MM.1S (cell line): ENCODE results near the gene ZBTB44.

Source experiments
- DNase-seq: peaks from one replicate; pipeline ENCODE4 v3.0.0-alpha.2; 2015
- H2AFZ ChIP-seq: fragments of 300-600 bp; sonication (generic); 2 replicates; pipeline ENCODE4 v1.6.0; 2016; ENCODE audit warnings: antibody characterized with exemption, low read length
- H3F3A ChIP-seq: fragments of 300-600 bp; sonication (generic); 2 replicates; pipeline ENCODE4 v1.6.1; 2016; ENCODE audit warnings: mild to moderate bottlenecking, antibody characterized with exemption, low read length, moderate library complexity, mixed read lengths; ENCODE audit not compliant: insufficient read depth
- H3K27ac ChIP-seq: fragments of 300-600 bp; sonication (generic); 2 replicates; pipeline ENCODE4 v1.5.1; 2016; ENCODE audit warnings: mild to moderate bottlenecking, low read length
- H3K27me3 ChIP-seq: fragments of 300-600 bp; sonication (generic); replicated peaks from 2 replicates; pipeline ENCODE4 v1.6.0; 2016; ENCODE audit warnings: low read length; ENCODE audit not compliant: insufficient read depth
- H3K36me3 ChIP-seq: fragments of 300-600 bp; sonication (generic); replicated peaks from 2 replicates; pipeline ENCODE4 v1.6.1; 2016; ENCODE audit warnings: mild to moderate bottlenecking, low read length, mixed read lengths; ENCODE audit not compliant: insufficient read depth
- H3K4me1 ChIP-seq: fragments of 300-600 bp; sonication (generic); 2 replicates; pipeline ENCODE4 v1.6.1; 2016; ENCODE audit warnings: low read length, mixed read lengths
- H3K4me2 ChIP-seq: fragments of 300-600 bp; sonication (generic); 2 replicates; pipeline ENCODE4 v1.6.0; 2016; ENCODE audit warnings: low read depth, low read length
- H3K4me3 ChIP-seq: fragments of 300-600 bp; sonication (generic); 2 replicates; pipeline ENCODE4 v1.5.1; 2016; ENCODE audit warnings: low read length, mixed read lengths
- H3K79me2 ChIP-seq: fragments of 300-600 bp; sonication (generic); 2 replicates; pipeline ENCODE4 v1.6.1; 2016; ENCODE audit warnings: mixed run types, low read length, mixed read lengths
- H3K9ac ChIP-seq: fragments of 300-600 bp; sonication (generic); 2 replicates; pipeline ENCODE4 v1.6.1; 2016; ENCODE audit warnings: low read length, mixed read lengths
- H3K9me2 ChIP-seq: fragments of 300-600 bp; sonication (generic); replicated peaks from 2 replicates; pipeline ENCODE4 v1.6.1; 2016; ENCODE audit warnings: mild to moderate bottlenecking, low read length, mixed read lengths; ENCODE audit not compliant: insufficient read depth
- H3K9me3 ChIP-seq: fragments of 300-600 bp; sonication (generic); replicated peaks from 2 replicates; pipeline ENCODE4 v1.6.1; 2016; ENCODE audit warnings: mild to moderate bottlenecking, low read length, mixed read lengths; ENCODE audit not compliant: insufficient read depth
- H4K20me1 ChIP-seq: fragments of 300-600 bp; sonication (generic); 2 replicates; pipeline ENCODE4 v1.6.1; 2016; ENCODE audit warnings: mild to moderate bottlenecking, low read length, moderate library complexity, mixed read lengths; ENCODE audit not compliant: insufficient read depth
- CTCF ChIP-seq: fragments of 300-600 bp; sonication (generic); IDR thresholded peaks from 2 replicates; pipeline ENCODE4 v1.5.1; 2016; ENCODE audit warnings: antibody characterized with exemption, low read length, mixed read lengths
- EZH2 ChIP-seq: fragments of 300-600 bp; sonication (generic); optimal IDR thresholded peaks from 2 replicates; pipeline ENCODE3; 2017; ENCODE audit warnings: low read depth, mild to moderate bottlenecking, antibody characterized with exemption, low read length, mixed read lengths
- EZH2phosphoT487 ChIP-seq: fragments of 300-600 bp; sonication (generic); IDR thresholded peaks from 2 replicates; pipeline ENCODE4 v1.6.1; 2018; ENCODE audit warnings: antibody characterized with exemption, low read length

Gene ZBTB44

GRCh38 chr11:130202818-130203689 lies 111.7 kb downstream of the ZBTB44 start:
- TF ChIP-seq CTCF = no peak
- no peak for TF ChIP-seq EZH2phosphoT487
- TF ChIP-seq EZH2 = no peak
- Histone ChIP-seq H3K9ac (no peak overlapping the region), H3F3A (no peaks in the 10 kb centered on the region), H3K27ac (no peak overlapping the region), H4K20me1 (no peaks in the 10 kb centered on the region), H3K36me3 (0 out of 2 replicates have a peak, but pooled peaks cover 2% of the 10 kb centered on the region), H3K27me3 (no peaks in the 10 kb centered on the region), H3K4me3 (no peak overlapping the region), H3K4me1 (no peaks in the 10 kb centered on the region), H3K4me2 (no peak overlapping the region), H3K9me3 (no peaks in the 10 kb centered on the region), H3K79me2 (no peaks in the 10 kb centered on the region), H3K9me2 (no peaks in the 10 kb centered on the region), H2AFZ (no peak overlapping the region)
- no peak for DNase-seq

GRCh38 chr11:130202009-130202817 lies 112.5 kb downstream of the ZBTB44 start:
- Histone ChIP-seq H3K27me3 (no peaks in the 10 kb centered on the region), H3K9ac (no peak overlapping the region), H3K4me3 (no peak overlapping the region), H2AFZ (no peak overlapping the region), H3K9me3 (no peaks in the 10 kb centered on the region), H3K4me1 (no peaks in the 10 kb centered on the region), H3K9me2 (no peaks in the 10 kb centered on the region), H4K20me1 (no peaks in the 10 kb centered on the region), H3K36me3 (0 out of 2 replicates have a peak, but pooled peaks cover 2% of the 10 kb centered on the region), H3K79me2 (no peaks in the 10 kb centered on the region), H3F3A (no peaks in the 10 kb centered on the region), H3K4me2 (no peak overlapping the region), H3K27ac (no peak overlapping the region)
- TF ChIP-seq CTCF (no peak), EZH2 (no peak), EZH2phosphoT487 (no peak)
- DNase-seq = no peak

- Histone ChIP-seq H2AFZ (no peak overlapping the region), H3K4me1 (no peaks in the 10 kb centered on the region), H3K4me3 (no peak overlapping the region), H3K79me2 (no peaks in the 10 kb centered on the region), H3K4me2 (no peak overlapping the region), H4K20me1 (no peaks in the 10 kb centered on the region), H3F3A (no peaks in the 10 kb centered on the region), H3K9ac (no peak overlapping the region), H3K9me2 (no peaks in the 10 kb centered on the region), H3K9me3 (no peaks in the 10 kb centered on the region), H3K36me3 (0 out of 2 replicates have a peak, but pooled peaks cover 2% of the 10 kb centered on the region), H3K27ac (no peak overlapping the region), H3K27me3 (no peaks in the 10 kb centered on the region)
- no peak for DNase-seq
- TF ChIP-seq CTCF (no peak), EZH2phosphoT487 (no peak), EZH2 (no peak)
Observed at GRCh38 chr11:130201026-130201425, 113.7 kb downstream of the ZBTB44 start.
